Measurements from ENCODE around the gene CCDC32. TPM values are rescaled to one million over a fixed set of nuclear protein-coding genes. Genes with fewer than 3 reads are reported as not detected.
A peak's percentile ranks its signal among the peaks of the same experiment; 100 is the strongest.

CCDC32 gene
- total and polyA plus RNA-seq, 2 of the 13 experiments (the other 11 are each of a cell fraction or from before 2014, with no cell fraction given) = 10.8 to 23.2 TPM

DNA sequence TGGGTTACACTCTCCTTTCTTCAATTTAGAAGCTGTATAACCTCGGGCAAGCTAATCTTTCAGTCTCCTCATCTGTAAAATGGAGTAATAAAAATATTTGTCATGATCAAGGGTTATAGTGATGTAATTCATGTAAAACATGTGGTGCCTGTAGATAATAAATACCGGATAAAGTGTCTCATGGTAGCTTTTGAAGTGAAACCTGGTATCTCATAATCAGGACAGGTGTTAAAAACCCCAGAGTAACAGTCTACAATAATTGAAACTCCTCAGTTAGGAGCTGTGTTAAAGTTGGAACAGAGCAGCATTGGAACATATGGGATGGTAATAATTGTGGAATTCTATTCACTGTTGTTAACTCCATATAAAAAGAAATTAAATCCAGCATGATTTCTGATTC is 28.3 kb upstream of the CCDC32 start:
- FAIRE-seq (no peak), ATAC-seq (no peak), DNase-seq (ENCODE audit: low spot score) (no peak)
- peaks cover 35% of the 10 kb centered on the region for H3K79me2 ChIP-seq (ENCODE audit: insufficient read depth, low read length)
- H3K9ac ChIP-seq (ENCODE audit: insufficient read depth, low read depth, low read length) = peak overlapping the region; percentile 23; the same call in 1 of the 2 replicates
- POLR2A ChIA-PET = interaction anchor here (1.4 to 1.9 kb wide), 2 partner anchors 9 to 24 kb away, joined by 5 to 7 read pairs; partner anchors contain the start of gene RPUSD2
- H3K4me2 ChIP-seq (ENCODE audit: low read depth, low read length) = peak overlapping the region; percentile 93
- H2AFZ ChIP-seq (ENCODE audit: low read length) = peak overlapping the region; percentile 90
- peak overlapping the region; percentile 31 to 81 (median 56); a peak in 5 of 6 replicates for H3K4me3 ChIP-seq (replicated peaks in 1 of 3; ENCODE audit: insufficient read depth in 1 of 3, low read depth in 2 of 3, low read length in 3 of 3)
- WGBS (ENCODE audit: low lambda C conversion rate) = 27% methylated on average over 2 of the region's 2 CpGs
- peaks cover 39% of the 10 kb centered on the region for H3K4me1 ChIP-seq (ENCODE audit: insufficient read depth, low read length)
- intact Hi-C loops (cut with micrococcal nuclease; ENCODE audit: unreplicated experiment) (loop anchor here (10.0 kb wide), 2 partner anchors 102 to 162 kb away; partner anchors contain the start of genes RAD51 and RMDN3), in situ Hi-C loops (cut with HindIII; ENCODE audit: extremely low pct_ligation_motif_present, low pct_unique_long_range_greater_than_20kb) (no loop called here)
- no peak for TF ChIP-seq ZNF674 (CRISPR knock-in tag; IDR thresholded peaks at IDR 0.05; ENCODE audit: low read depth)
- TF ChIP-seq, protein P1, sequence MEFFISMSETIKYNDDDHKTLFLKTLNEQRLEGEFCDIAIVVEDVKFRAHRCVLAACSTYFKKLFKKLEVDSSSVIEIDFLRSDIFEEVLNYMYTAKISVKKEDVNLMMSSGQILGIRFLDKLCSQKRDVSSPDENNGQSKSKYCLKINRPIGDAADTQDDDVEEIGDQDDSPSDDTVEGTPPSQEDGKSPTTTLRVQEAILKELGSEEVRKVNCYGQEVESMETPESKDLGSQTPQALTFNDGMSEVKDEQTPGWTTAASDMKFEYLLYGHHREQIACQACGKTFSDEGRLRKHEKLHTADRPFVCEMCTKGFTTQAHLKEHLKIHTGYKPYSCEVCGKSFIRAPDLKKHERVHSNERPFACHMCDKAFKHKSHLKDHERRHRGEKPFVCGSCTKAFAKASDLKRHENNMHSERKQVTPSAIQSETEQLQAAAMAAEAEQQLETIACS (CRISPR knock-in tag; IDR thresholded peaks at IDR 0.05) = no peak
- TF ChIP-seq ZNF558 (CRISPR knock-in tag; IDR thresholded peaks at IDR 0.05; ENCODE audit: borderline replicate concordance) = no peak
- TF ChIP-seq ZNF24 (IDR thresholded peaks at IDR 0.05) = no peak
- TF ChIP-seq ZNF652 (CRISPR knock-in tag; IDR thresholded peaks at IDR 0.05; ENCODE audit: borderline replicate concordance, low read depth) = no peak
- TF ChIP-seq, protein P2, sequence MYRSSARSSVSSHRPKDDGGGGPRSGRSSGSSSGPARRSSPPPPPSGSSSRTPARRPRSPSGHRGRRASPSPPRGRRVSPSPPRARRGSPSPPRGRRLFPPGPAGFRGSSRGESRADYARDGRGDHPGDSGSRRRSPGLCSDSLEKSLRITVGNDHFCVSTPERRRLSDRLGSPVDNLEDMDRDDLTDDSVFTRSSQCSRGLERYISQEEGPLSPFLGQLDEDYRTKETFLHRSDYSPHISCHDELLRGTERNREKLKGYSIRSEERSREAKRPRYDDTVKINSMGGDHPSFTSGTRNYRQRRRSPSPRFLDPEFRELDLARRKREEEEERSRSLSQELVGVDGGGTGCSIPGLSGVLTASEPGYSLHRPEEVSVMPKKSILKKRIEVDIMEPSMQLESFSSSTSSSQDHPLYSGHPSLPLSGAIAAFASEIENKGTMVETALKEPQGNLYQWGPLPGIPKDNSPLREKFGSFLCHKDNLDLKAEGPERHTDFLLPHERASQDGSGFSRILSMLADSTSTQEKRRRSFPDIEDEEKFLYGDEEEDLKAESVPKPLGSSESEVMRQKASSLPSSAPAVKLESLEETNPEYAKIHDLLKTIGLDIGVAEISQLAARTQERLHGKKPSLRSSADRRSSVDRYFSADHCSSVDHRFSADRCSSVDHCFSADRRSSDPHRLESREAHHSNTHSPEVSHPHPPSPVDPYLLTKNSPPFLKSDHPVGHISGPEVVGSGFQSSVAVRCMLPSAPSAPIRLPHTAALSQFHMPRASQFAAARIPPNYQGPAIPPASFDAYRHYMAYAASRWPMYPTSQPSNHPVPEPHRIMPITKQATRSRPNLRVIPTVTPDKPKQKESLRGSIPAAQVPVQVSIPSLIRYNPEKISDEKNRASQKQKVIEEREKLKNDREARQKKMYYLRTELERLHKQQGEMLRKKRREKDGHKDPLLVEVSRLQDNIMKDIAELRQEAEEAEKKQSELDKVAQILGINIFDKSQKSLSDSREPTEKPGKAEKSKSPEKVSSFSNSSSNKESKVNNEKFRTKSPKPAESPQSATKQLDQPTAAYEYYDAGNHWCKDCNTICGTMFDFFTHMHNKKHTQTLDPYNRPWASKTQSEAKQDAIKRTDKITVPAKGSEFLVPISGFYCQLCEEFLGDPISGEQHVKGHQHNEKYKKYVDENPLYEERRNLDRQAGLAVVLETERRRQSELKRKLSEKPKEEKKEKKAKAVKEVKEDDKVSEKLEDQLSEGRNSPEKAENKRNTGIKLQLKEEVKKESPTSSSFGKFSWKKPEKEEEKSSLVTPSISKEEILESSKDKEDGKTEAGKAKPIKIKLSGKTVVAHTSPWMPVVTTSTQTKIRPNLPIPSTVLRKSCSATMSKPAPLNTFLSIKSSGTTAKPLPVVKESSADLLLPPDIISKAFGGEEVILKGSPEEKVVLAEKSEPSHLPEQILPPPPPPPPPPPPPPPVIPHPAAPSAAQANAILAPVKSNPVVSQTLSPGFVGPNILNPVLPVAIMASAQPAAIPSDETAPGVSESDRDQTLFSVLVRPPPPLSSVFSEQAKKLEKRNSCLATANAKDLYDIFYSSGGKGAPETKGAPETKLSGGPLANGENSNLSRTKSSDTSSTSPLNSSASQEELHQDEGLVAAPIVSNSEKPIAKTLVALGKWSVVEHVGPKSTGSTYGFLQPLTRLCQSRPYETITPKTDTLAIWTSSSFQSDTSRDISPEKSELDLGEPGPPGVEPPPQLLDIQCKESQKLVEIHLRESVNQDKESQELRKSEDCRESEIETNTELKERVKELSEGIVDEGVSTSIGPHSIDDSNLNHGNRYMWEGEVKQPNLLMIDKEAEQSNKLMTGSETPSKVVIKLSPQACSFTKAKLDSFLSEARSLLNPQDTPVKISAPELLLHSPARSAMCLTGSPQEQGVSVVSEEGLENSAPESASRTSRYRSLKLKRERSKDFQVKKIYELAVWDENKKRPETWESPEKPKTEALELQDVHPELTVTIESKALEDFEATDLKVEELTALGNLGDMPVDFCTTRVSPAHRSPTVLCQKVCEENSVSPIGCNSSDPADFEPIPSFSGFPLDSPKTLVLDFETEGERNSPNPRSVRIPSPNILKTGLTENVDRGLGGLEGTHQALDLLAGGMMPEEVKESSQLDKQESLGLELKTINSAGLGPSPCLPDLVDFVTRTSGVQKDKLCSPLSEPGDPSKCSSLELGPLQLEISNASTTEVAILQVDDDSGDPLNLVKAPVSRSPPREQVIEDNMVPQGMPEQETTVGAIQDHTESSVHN (CRISPR knock-in tag; IDR thresholded peaks at IDR 0.05) = no peak
- no peak for TF ChIP-seq ATM (IDR thresholded peaks at IDR 0.05; ENCODE audit: borderline replicate concordance)
- TF ChIP-seq ZNF629 (CRISPR knock-in tag; conservative IDR thresholded peaks at IDR 0.05) = peak; percentile 58
- no peak for TF ChIP-seq MTF2 (CRISPR knock-in tag; IDR thresholded peaks at IDR 0.05; ENCODE audit: borderline replicate concordance)
- no peak for TF ChIP-seq ZBTB7B (CRISPR knock-in tag; IDR thresholded peaks at IDR 0.05)
- no peak for TF ChIP-seq TBX3 (IDR thresholded peaks at IDR 0.05; ENCODE audit: borderline replicate concordance)
- no peak for TF ChIP-seq ZFYVE20 (CRISPR knock-in tag; IDR thresholded peaks at IDR 0.05; ENCODE audit: borderline replicate concordance, low read depth)
- TF ChIP-seq ISX (CRISPR knock-in tag; conservative IDR thresholded peaks at IDR 0.05) = no peak
- peak; percentile 13; the same call in 1 of the 2 replicates for TF ChIP-seq ZNF775 (CRISPR knock-in tag; IDR thresholded peaks at IDR 0.05; ENCODE audit: borderline replicate concordance)
- no peak for TF ChIP-seq ARNT (IDR thresholded peaks at IDR 0.05)
- CTCF ChIA-PET (ENCODE audit: low intra/inter-chr PET ratio, low total read pairs) = no interaction called here
- H3K9me3 ChIP-seq (ENCODE audit: low read length) = no peaks in the 10 kb centered on the region
- no peaks in the 10 kb centered on the region; a peak in 1 of 5 replicates for H3K27me3 ChIP-seq (ENCODE audit: control insufficient read depth in 1 of 2, insufficient read depth in 2 of 2, low read length in 2 of 2)
- BruUV-seq (replicated peaks) = no TSS peak
- no peaks in the 10 kb centered on the region for H3K36me3 ChIP-seq (replicated peaks in 1 of 2; ENCODE audit: control insufficient read depth in 1 of 2, insufficient read depth in 2 of 2, low read length in 2 of 2)
- H3K27ac ChIP-seq (ENCODE audit: extremely low read length, insufficient read depth, low read length) = peak overlapping the region; percentile 13
- H4K20me1 ChIP-seq (ENCODE audit: insufficient read depth, low read length) = no peaks in the 10 kb centered on the region
